T1000 (cell line): ENCODE data around the gene POU3F3.

ENCODE experiments used
- DNase-seq: peaks from one replicate; lab custom pipeline; 2025; ENCODE audit warnings: mixed read lengths; lab: John Stamatoyannopoulos, UW

POU3F3 gene

GRCh38 chr2:104847586-104848160 is 6.2 kb upstream of the POU3F3 start:
- no peak for DNase-seq

DNA sequence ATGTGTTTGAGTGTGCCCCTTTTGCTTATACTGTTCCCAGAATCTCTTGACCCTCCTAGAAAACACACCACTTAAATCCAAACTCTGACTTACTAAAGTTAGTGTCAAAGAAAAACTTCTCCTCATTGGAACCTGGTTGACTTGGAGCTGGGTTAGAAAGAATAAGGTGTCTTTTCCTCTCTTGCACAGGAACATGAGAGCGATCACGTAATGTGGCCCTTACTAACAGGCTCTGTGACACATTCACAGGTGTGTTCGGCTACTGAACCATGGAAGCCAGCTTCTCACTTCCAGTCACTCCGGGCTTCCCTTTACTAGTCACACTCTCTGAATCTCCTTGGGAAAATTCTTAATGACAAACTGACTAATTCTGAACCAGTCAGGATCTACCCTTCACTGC is 5.4 kb upstream of the POU3F3 start:
- DNase-seq, result no peak

- DNase-seq, result no peak
Measured at GRCh38 chr2:104849101-104849500, 4.8 kb upstream of the POU3F3 start.

GRCh38 chr2:104849618-104850141 is 4.2 kb upstream of the POU3F3 start:
- DNase-seq, result peak; percentile 28

- DNase-seq, result no peak
Measured at GRCh38 chr2:104850361-104851290, 3.3 kb upstream of the POU3F3 start.

GRCh38 chr2:104851291-104852089 is 2.4 kb upstream of the POU3F3 start:
- no peak for DNase-seq

GRCh38 chr2:104852090-104852666 is 1.7 kb upstream of the POU3F3 start:
- DNase-seq, result no peak

- DNase-seq, result no peak
Measured at GRCh38 chr2:104854498-104855220, 744 bp downstream of the POU3F3 start.

GRCh38 chr2:104855221-104856085 is 1.5 kb downstream of the POU3F3 start:
- DNase-seq, result no peak

GRCh38 chr2:104856086-104856972 is 2.4 kb downstream of the POU3F3 start:
- DNase-seq, result no peak

DNA sequence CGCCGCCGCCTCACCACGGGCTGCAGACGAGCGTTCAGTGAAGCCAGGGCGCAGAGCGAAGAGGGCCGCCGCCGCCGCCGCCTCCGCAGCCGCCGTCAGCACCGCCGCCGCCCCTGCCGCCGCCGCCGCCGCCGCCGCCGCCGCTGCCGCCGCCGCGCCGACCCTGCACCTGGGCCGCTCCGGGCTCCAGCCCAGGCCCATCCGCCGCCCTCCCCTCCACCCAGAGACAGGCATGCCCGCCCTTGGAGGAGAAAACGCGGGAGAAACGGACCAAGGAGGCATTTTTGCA is 3.0 kb downstream of the POU3F3 start:
- no peak for DNase-seq

DNA sequence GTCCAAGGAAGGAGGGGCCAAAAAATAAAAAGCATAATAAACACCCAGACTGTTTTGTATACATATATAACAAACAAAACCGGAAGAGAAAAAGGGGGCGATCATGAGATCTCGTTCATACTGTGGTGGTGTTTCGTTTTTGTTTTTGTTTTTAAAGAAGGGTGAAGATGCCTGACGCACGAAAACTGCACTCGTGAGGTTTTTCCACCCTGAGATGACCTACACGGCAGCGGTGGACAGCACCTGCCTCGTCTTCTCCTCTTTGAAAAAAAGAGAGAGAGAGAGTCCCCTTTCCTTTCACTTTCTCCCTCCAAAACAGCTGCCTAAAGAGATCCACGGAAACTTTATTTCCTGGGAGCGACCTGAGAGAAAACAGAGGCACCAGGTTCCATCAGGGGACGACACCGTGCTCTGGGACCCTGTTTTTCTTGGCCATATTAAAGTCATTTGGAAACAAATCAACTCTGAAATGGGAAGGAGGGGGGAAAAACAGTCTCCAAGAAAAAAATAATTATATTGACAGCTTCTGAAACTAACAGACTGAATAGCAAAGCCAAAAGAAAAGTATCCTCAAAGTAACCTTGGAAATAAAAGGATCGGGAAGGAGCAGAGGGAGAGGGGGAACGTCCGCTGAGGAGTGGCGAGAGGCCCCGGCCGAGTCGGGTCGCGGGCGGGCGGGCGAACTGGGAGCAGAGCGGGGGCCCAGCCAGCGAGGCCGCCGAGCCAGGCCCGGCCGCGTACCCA is 3.5 kb downstream of the POU3F3 start:
- DNase-seq, result no peak

DNA sequence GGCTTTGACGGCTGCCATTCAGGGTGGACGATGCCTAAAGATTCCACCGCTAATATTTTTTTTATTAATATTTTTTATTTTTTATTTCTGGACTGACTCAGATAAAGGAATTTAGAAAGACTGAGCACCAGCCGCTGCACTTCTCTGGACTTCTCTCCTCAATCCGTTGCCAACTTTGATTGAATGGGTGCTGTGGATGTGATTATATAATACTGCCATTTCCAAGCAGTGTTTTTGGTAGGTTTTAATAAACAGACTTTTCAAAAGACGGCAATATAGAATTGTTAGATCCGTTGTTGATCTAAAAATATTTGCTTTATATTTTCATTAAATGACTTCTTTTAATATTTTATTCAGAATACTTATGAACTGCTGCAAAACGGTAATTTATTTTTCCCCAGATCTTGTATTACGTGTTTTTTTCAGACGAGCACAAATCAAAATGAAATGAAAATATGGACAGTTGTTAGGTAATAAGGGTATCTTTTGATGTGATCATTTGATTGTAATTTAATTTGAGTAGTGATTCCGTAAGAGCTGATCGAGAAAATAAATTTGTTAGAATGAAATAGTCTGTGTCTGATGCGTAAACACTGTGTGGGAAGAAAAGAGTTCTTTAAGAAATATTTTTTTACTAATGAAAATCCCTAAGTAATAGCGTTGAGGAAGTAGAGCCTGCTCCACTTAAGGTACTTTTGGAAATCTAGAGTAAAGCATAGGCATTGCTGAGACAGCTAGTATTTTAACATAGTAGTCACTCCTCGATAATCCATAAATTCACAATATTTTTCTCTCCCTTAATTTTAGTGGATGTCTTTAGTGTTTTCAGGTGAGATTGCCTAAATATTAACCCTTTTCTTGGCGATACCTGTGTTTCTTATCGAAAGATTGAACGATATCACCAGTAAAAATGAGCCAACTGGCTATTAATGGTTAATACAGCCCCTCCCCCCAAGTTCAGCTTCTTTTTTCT is 4.4 kb downstream of the POU3F3 start:
- no peak for DNase-seq

DNA sequence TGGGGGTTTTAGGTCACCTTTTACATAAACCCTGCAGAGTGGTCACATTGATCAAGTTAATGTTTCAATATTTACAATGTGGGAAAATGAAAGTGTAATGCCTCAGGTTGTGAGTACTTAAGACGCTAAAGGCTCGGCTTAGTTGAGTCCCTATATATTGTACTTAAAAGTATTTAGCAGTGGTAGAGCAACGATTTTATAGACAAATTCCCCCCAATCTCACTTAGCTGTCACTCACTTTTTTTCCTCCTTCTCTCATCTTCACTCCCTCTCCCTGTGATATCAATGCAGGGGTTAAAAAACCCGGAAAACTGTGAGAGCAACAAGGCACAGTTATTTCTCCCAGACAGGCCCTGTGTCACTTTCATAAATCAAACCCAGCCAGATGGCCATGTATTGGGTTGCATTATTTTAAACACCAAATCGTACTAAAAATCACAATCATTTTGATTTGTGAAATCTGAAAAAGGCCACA is 5.4 kb downstream of the POU3F3 start:
- DNase-seq, result no peak

DNA sequence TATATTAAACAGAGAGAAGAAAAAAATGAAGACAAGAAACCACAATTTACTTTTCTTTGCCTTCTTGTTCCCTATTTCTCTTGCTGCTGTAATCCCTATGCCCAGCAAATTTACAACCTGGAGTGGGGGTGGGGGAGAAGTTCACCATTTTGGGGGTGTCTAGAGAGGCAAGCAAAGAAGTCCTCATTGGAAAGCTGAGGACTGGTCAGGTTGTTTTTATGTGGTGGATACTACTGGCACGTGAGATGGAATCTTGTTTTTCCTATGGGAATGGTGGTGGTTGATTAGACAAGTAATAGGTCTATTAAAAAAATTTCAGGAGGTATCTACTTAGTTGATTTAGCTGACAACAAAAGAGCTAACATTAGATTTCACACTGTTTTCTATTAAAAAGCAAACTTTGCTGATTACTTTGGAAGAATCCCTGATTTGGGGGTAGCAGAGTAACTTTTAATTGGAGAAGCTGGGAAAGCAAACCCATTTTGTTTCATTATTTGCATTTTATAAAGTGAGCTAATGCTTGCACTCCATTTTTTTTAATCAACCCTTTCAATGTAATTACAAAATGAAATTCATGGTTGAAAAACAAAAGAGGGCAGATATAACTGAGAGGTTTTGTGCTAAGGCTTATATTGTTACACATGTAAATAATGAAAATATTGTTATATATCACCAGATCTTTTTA is 6.0 kb downstream of the POU3F3 start:
- no peak for DNase-seq

DNA sequence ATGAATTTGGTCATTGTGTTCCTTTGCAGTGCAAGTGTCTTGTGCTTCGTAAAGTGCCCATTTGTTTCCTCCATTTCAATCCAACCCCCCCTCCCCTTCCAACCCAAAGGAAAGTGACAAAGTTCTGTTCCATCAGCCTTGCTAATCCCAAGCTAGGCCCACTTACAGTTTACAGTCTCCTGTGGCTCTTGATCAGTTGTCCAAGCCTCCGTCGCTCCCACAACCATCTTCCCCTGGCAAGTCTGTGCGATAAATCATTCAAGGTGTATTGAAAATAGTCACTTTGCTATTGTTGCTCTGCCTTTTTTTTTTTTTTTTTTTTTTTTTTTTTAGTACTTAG is 6.5 kb downstream of the POU3F3 start:
- no peak for DNase-seq
